ENCODE results near the gene CFAP91. TPM values are rescaled to one million over a fixed set of nuclear protein-coding genes. Genes with fewer than 3 reads are reported as not detected.
A peak's percentile ranks its signal among the peaks of the same experiment; 100 is the strongest.

CFAP91 gene
- total and polyA plus RNA-seq, 9 of the 15 experiments (the other 6 are each of a cell fraction or from before 2014, with no cell fraction given): not detected

DNA sequence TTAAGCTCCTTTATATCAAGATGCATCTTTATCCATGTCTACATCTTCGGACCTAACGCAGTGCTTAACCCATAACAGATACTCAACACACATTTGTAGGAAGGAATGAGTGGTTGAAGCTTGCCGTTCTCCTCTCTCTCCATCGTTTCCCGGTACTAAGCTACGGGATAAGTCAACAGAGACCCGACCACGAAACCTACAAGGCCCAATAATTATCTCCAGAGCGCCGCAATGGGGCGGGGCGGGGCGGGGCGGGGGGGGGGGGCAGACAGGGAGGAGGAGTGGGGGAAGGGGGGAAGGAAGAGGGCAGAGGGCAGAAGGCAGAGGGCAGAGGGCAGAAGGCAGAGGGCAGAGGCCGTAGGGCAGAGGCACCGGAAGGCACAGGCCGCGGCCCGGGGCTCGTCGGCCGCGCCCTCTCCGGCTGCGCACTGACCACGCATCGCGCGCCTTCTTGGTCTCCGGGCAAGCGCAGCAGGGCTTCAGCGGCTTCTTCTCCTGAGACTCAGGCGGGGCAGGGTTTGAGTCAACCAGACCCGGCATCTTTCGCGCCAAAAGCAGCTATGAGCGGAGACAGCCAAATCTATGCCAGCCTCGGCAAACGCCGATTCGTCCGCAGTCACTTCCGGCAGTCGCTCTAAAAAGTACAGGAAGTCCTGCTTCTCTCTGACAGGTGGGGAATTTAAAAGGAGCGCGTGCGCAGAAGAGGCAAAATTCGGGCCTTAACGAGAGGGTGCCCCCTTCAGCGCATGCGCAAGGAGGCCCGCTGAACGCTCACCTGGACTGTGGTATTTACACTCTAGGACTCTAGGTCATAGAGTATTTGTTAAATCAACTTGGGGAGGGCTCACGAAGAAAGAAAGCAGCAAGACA, 25.8 kb upstream of the CFAP91 start, which contains the start of gene COX17 (continued):
- TF ChIP-seq ARID4B (CRISPR knock-in tag; IDR thresholded peaks at IDR 0.05) (peak; percentile 64; the same call in 1 of the 2 replicates), CREM (IDR thresholded peaks at IDR 0.05; ENCODE audit: low read depth) (peak; percentile 32; the same call in 1 of the 2 replicates), SAFB (IDR thresholded peaks at IDR 0.05; ENCODE audit: borderline replicate concordance, low read depth, low read length) (no peak), XRCC5 (IDR thresholded peaks at IDR 0.05; ENCODE audit: low read depth, low read length) (no peak), NR3C1 (CRISPR knock-in tag; IDR thresholded peaks at IDR 0.05) (no peak), HNRNPUL1 (IDR thresholded peaks at IDR 0.05; ENCODE audit: low read length) (no peak), HIVEP1 (CRISPR knock-in tag; IDR thresholded peaks at IDR 0.05) (0 out of 2 replicates have a peak, but pooled peaks have one; percentile 52), RB1 (IDR thresholded peaks at IDR 0.05; ENCODE audit: low read depth) (peak; percentile 58), ETV1 (tag; conservative IDR thresholded peaks at IDR 0.05; ENCODE audit: low read depth) (peak; percentile 83), CREB5 (CRISPR knock-in tag; IDR thresholded peaks at IDR 0.05) (no peak), ZNF174 (CRISPR knock-in tag; IDR thresholded peaks at IDR 0.05) (no peak), ZNF76 (CRISPR knock-in tag; IDR thresholded peaks at IDR 0.05; ENCODE audit: borderline replicate concordance) (0 out of 2 replicates have a peak, but pooled peaks have one; percentile 44), MYBL2 (IDR thresholded peaks at IDR 0.05; ENCODE audit: low read depth) (peak; percentile 86), MYBL2 (CRISPR knock-in tag; IDR thresholded peaks at IDR 0.05; ENCODE audit: borderline replicate concordance) (no peak), SUPT5H (IDR thresholded peaks at IDR 0.05) (peak; percentile 81), E2F3 (CRISPR knock-in tag; IDR thresholded peaks at IDR 0.05) (peak; percentile 90), GTF2E2 (tag; IDR thresholded peaks at IDR 0.05) (peak; percentile 80)
- TF ChIP-seq, protein P1, sequence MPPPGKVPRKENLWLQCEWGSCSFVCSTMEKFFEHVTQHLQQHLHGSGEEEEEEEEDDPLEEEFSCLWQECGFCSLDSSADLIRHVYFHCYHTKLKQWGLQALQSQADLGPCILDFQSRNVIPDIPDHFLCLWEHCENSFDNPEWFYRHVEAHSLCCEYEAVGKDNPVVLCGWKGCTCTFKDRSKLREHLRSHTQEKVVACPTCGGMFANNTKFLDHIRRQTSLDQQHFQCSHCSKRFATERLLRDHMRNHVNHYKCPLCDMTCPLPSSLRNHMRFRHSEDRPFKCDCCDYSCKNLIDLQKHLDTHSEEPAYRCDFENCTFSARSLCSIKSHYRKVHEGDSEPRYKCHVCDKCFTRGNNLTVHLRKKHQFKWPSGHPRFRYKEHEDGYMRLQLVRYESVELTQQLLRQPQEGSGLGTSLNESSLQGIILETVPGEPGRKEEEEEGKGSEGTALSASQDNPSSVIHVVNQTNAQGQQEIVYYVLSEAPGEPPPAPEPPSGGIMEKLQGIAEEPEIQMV (tag; conservative IDR thresholded peaks at IDR 0.05; ENCODE audit: low read depth): no peak
- TF ChIP-seq, protein P2, sequence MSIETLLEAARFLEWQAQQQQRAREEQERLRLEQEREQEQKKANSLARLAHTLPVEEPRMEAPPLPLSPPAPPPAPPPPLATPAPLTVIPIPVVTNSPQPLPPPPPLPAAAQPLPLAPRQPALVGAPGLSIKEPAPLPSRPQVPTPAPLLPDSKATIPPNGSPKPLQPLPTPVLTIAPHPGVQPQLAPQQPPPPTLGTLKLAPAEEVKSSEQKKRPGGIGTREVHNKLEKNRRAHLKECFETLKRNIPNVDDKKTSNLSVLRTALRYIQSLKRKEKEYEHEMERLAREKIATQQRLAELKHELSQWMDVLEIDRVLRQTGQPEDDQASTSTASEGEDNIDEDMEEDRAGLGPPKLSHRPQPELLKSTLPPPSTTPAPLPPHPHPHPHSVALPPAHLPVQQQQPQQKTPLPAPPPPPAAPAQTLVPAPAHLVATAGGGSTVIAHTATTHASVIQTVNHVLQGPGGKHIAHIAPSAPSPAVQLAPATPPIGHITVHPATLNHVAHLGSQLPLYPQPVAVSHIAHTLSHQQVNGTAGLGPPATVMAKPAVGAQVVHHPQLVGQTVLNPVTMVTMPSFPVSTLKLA (conservative IDR thresholded peaks at IDR 0.05): peak in 1 of 2 experiments; percentile 70; a peak in 2 of 4 replicates
